B cell (primary cell): ENCODE measurements around the gene KSR1. TPM values are rescaled to one million over a fixed set of nuclear protein-coding genes. Genes with fewer than 3 reads are reported as not detected.
A peak's percentile ranks its signal among the peaks of the same experiment; 100 is the strongest.

Source experiments
- ATAC-seq: fragments of 200-7000 bp; cut with Tn5 transposase; one replicate; pipeline ENCODE4 v1.10.0; 2021; ENCODE audit warnings: low read depth, mild to moderate bottlenecking, moderate number of reproducible peaks, moderate library complexity
- CTCF ChIA-PET: fragments of 350-600 bp; sonication (Branson Sonifier 250); formaldehyde crosslinking; loops from one replicate; lab custom pipeline; 2021; ENCODE audit warnings: antibody characterized with exemption, inconsistent platforms; lab: Charles Lee
- POLR2A ChIA-PET: fragments of 350-600 bp; sonication (Branson Sonifier 250); formaldehyde crosslinking; loops from one replicate; lab custom pipeline; 2021; ENCODE audit warnings: antibody characterized with exemption; lab: Charles Lee
- DNase-seq: peaks from one replicate; pipeline ENCODE4 v3.0.0; 2013
- H2AFZ ChIP-seq: 2 replicates; pipeline ENCODE4 v1.6.1; 2012; ENCODE audit warnings: mild to moderate bottlenecking, low read depth, low read length; ENCODE audit not compliant: insufficient read depth, poor library complexity, severe bottlenecking
- H3K27ac ChIP-seq, 2 donors: 1 replicate in 1 of 2; 2 replicates in 1 of 2; pipeline ENCODE4 v1.5.1; 2012 to 2013; ENCODE audit warnings: low read length in 2 of 2, mild to moderate bottlenecking in 2 of 2, moderate library complexity in 1 of 2
- H3K27me3 ChIP-seq, 4 experiments: fragments of 200-600 bp in 1 of 4; sonication (generic) in 1 of 4; replicated peaks in 1 of 4; 1 replicate in 2 of 4; 2 replicates in 2 of 4; pipeline versions ENCODE4 v1.6.1 to v1.7.0; 2013 to 2016; ENCODE audit warnings: low read length in 3 of 4, mild to moderate bottlenecking in 2 of 4, mixed read lengths in 1 of 4, moderate library complexity in 1 of 4; ENCODE audit not compliant: insufficient read depth in 4 of 4, control insufficient read depth in 3 of 4; ENCODE audit errors: control extremely low read depth in 1 of 4
- H3K36me3 ChIP-seq, 2 experiments: replicated peaks in 1 of 2; 1 replicate in 1 of 2; 2 replicates in 1 of 2; pipeline versions ENCODE4 v1.6.1 to v1.7.1; 2013; ENCODE audit warnings: low read length in 1 of 2; ENCODE audit not compliant: insufficient read depth in 2 of 2, control insufficient read depth in 1 of 2; ENCODE audit errors: control extremely low read depth in 1 of 2, extremely low read depth in 1 of 2
- H3K4me1 ChIP-seq, 2 donors: fragments of 200-600 bp in 1 of 2; sonication (generic) in 1 of 2; 1 replicate in 1 of 2; 2 replicates in 1 of 2; pipeline versions ENCODE4 v1.5.1 to v1.6.1; 2013 to 2017; ENCODE audit warnings: low read length in 2 of 2; ENCODE audit not compliant: control insufficient read depth in 2 of 2, insufficient read depth in 2 of 2
- H3K4me2 ChIP-seq: replicated peaks from 2 replicates; pipeline ENCODE3; 2012; ENCODE audit warnings: mild to moderate bottlenecking, low read depth, low read length; ENCODE audit not compliant: poor library complexity, severe bottlenecking
- H3K4me3 ChIP-seq, 5 experiments: fragments of 200-600 bp in 1 of 5; sonication (generic) in 1 of 5; 1 replicate in 3 of 5; 2 replicates in 2 of 5; pipeline versions ENCODE4 v1.5.1 to v1.7.0; 2011 to 2016; ENCODE audit warnings: low read length in 4 of 5, mild to moderate bottlenecking in 4 of 5, low read depth in 2 of 5, control low read depth in 1 of 5, moderate library complexity in 1 of 5; ENCODE audit not compliant: insufficient read depth in 1 of 5; ENCODE audit errors: control extremely low read depth in 1 of 5, extremely low read depth in 1 of 5
- H3K79me2 ChIP-seq: fragments of 200-600 bp; sonication (generic); one replicate; pipeline ENCODE4 v1.6.0; 2016; ENCODE audit warnings: low read length; ENCODE audit not compliant: control insufficient read depth, insufficient read depth
- H3K9ac ChIP-seq: fragments of 200-600 bp; sonication (generic); 2 replicates; pipeline ENCODE4 v1.6.1; 2017; ENCODE audit warnings: mild to moderate bottlenecking, low read length, moderate library complexity
- H3K9me3 ChIP-seq, 3 donors: one replicate each; pipeline versions ENCODE4 v1.6.1 to v1.7.1; 2013; ENCODE audit warnings: low read length in 2 of 3; ENCODE audit not compliant: control insufficient read depth in 2 of 3, insufficient read depth in 1 of 3; ENCODE audit errors: control extremely low read depth in 1 of 3
- H4K20me1 ChIP-seq: 2 replicates; pipeline ENCODE4 v1.6.0; 2012; ENCODE audit warnings: mild to moderate bottlenecking, low read length; ENCODE audit not compliant: insufficient read depth, control insufficient read depth, poor library complexity, severe bottlenecking
- H3K27ac Mint-ChIP-seq: one replicate; pipeline ENCODE4 v1.8.0; 2021; ENCODE audit warnings: mixed read lengths
- H3K27me3 Mint-ChIP-seq: one replicate; pipeline ENCODE4 v1.8.0; 2021; ENCODE audit warnings: mixed read lengths
- H3K4me1 Mint-ChIP-seq: one replicate; pipeline ENCODE4 v1.8.0; 2021; ENCODE audit warnings: mixed read lengths
- H3K4me3 Mint-ChIP-seq: one replicate; pipeline ENCODE4 v1.8.0; 2021; ENCODE audit warnings: mixed read lengths
- H3K9me3 Mint-ChIP-seq: one replicate; pipeline ENCODE4 v1.8.0; 2022; ENCODE audit warnings: mixed read lengths; ENCODE audit not compliant: insufficient read depth
- EZH2 ChIP-seq: IDR thresholded peaks from 2 replicates; pipeline ENCODE4 v1.6.1; 2012; ENCODE audit warnings: borderline replicate concordance, low read depth, mild to moderate bottlenecking, moderate library complexity, low read length; ENCODE audit not compliant: insufficient read depth, poor library complexity, severe bottlenecking
- WGBS: methylation state at CpG from one replicate; pipeline ENCODE4 v1.1.5; 2013; ENCODE audit warnings: missing lambda C conversion rate; ENCODE audit not compliant: insufficient coverage; 5-methylcytosine and 5-hydroxymethylcytosine counted together
- intact Hi-C: fragments of 100-400 bp; cut with micrococcal nuclease; formaldehyde crosslinking; loops from one replicate; pipeline ENCODE4 v1.10.0; 2022
- polyA plus RNA-seq: library from polyadenylated mRNA; depleted of rRNA; stranded (reverse); fragments of >200 nt; gene quantifications from 2 replicates; pipeline ENCODE4 v1.2.3, GENCODE V29; 2012
- total RNA-seq, 2 donors: library from RNA; stranded (reverse); fragments of 120-200 nt in 1 of 2; gene quantifications; 1 replicate in 1 of 2; 2 replicates in 1 of 2; pipeline versions ENCODE4 v1.2.3 to v1.2.4, GENCODE V29; 2013 to 2022
- TF ChIP-seq, protein P1 (sequence below): fragments of 200-600 bp; IDR thresholded peaks from one replicate; pipeline ENCODE4 v1.8.0; 2022; ENCODE audit warnings: antibody characterized with exemption, mild to moderate bottlenecking

The KSR1 gene
- total and polyA plus RNA-seq, 2 donors (not counting 1 experiment from before 2014, with no cell fraction given), result 27.5 to 85.6 TPM

DNA sequence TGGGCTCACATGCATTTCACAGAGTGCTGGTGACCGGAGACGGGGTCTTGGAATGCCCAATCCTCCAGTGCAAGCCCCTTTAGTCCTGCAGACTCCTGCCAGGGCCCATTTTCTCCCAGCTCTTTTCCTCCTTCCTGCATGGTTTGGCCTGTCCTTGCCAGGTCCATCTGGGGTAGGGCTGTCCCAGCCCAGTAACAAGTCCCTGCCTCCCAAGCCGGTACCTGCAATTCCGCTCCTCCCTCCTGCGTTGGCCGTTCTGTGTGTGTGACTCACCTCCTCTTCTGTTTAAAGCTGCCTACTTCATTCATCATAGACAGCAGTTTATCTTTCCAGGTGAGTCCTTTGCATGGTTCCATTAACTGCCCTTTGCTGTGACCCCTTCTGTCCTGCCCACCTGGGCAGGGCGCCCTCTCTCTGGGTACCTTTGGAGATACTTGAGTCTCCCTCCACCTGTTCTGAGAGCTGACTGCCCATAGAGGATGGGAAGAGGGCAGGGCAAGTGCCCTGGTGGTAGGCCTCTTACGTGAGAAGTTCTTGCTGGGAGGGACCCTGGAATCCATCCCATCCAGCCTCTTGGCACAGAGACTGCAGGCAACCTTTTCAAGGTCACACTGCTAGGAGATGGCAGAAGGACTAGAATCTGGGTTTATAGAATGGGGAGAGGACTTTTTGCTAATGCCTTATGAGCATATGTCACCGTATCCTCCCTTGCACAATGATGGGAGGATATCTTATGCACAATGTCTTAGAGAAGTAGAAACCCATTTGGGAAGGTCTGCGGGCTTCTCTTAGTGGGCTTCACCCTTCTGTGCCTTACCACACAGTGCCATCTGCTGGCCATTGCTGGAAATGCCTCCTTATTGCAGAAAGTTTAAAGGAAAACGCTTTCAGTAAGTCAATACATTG is 145.1 kb downstream of the KSR1 start:
- H3K4me3 ChIP-seq, result no peak overlapping the region
- ATAC-seq (peak; percentile 68), DNase-seq (peak; percentile 86)
- no peak overlapping the region for H3K9ac ChIP-seq
- no peak overlapping the region for H3K4me3 Mint-ChIP-seq
- H2AFZ ChIP-seq, result no peak overlapping the region
- peaks cover 5% of the 10 kb centered on the region for H4K20me1 ChIP-seq
- H3K36me3 ChIP-seq, result peaks cover 0 to 5% of the 10 kb centered on the region in 2 experiments
- no peak overlapping the region for H3K27ac ChIP-seq
- H3K4me1 ChIP-seq, result peaks cover 0 to 4% of the 10 kb centered on the region in 2 donors
- H3K27me3 Mint-ChIP-seq, result no peaks in the 10 kb centered on the region
- TF ChIP-seq EZH2, result no peak
- TF ChIP-seq, protein P1, sequence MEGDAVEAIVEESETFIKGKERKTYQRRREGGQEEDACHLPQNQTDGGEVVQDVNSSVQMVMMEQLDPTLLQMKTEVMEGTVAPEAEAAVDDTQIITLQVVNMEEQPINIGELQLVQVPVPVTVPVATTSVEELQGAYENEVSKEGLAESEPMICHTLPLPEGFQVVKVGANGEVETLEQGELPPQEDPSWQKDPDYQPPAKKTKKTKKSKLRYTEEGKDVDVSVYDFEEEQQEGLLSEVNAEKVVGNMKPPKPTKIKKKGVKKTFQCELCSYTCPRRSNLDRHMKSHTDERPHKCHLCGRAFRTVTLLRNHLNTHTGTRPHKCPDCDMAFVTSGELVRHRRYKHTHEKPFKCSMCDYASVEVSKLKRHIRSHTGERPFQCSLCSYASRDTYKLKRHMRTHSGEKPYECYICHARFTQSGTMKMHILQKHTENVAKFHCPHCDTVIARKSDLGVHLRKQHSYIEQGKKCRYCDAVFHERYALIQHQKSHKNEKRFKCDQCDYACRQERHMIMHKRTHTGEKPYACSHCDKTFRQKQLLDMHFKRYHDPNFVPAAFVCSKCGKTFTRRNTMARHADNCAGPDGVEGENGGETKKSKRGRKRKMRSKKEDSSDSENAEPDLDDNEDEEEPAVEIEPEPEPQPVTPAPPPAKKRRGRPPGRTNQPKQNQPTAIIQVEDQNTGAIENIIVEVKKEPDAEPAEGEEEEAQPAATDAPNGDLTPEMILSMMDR, result peak; percentile 95
- H3K27me3 ChIP-seq, result no peaks in the 10 kb centered on the region
- H3K9me3 ChIP-seq, result no peaks in the 10 kb centered on the region
- no peak overlapping the region for H3K4me2 ChIP-seq
- CTCF ChIA-PET, result interaction anchor here (0.7 to 14.9 kb wide), 30 partner anchors 8 to 408 kb away, joined by 3 to 395 read pairs (median 18); partner anchors contain the start of genes KSR1, LGALS9 and WSB1
- no peak overlapping the region for H3K27ac Mint-ChIP-seq
- no peaks in the 10 kb centered on the region for H3K9me3 Mint-ChIP-seq
- WGBS, result 92% methylated on average over 8 of the region's 11 CpGs
- intact Hi-C loops, result loop anchor here (1.0 kb wide), 7 partner anchors 145 to 365 kb away; partner anchors contain the start of gene KSR1
- POLR2A ChIA-PET, result no interaction called here
- H3K79me2 ChIP-seq, result no peaks in the 10 kb centered on the region
- H3K4me1 Mint-ChIP-seq, result peaks cover 2% of the 10 kb centered on the region

- no peak overlapping the region for H3K4me3 Mint-ChIP-seq
- H3K27me3 Mint-ChIP-seq, result no peaks in the 10 kb centered on the region
- H3K9me3 Mint-ChIP-seq, result no peaks in the 10 kb centered on the region
- H3K4me1 Mint-ChIP-seq, result peaks cover 2% of the 10 kb centered on the region
- TF ChIP-seq, protein P1, result no peak
- TF ChIP-seq EZH2, result no peak
- Histone ChIP-seq H3K9me3 (no peaks in the 10 kb centered on the region), H3K4me2 (no peak overlapping the region), H3K36me3 (peaks cover 0 to 3% of the 10 kb centered on the region in 2 experiments), H3K27me3 (no peaks in the 10 kb centered on the region), H3K4me1 (peaks cover 0 to 4% of the 10 kb centered on the region in 2 donors), H3K4me3 (no peak overlapping the region), H2AFZ (no peak overlapping the region), H4K20me1 (peaks cover 5% of the 10 kb centered on the region), H3K79me2 (no peaks in the 10 kb centered on the region), H3K9ac (no peak overlapping the region), H3K27ac (no peak overlapping the region)
- 69% methylated on average over 2 of the region's 2 CpGs for WGBS
- ChIA-PET CTCF (interaction anchor here (0.7 to 14.9 kb wide), 27 partner anchors 8 to 408 kb away, joined by 3 to 395 read pairs (median 23); partner anchors contain the start of genes KSR1, LGALS9 and WSB1), POLR2A (no interaction called here)
- no peak overlapping the region for H3K27ac Mint-ChIP-seq
- DNase-seq (no peak), ATAC-seq (no peak)
- intact Hi-C loops, result loop anchor here (1.0 kb wide), 7 partner anchors 146 to 366 kb away; partner anchors contain the start of gene KSR1
Observed at GRCh38 chr17:27601975-27602302, 145.7 kb downstream of the KSR1 start.
